Body of pancreas (tissue), 4 donors: ENCODE results near the gene KMT2C.

ENCODE experiments used
- POLR2A ChIP-seq, 3 donors: fragments of 450-650 bp; IDR thresholded peaks; one replicate each; pipeline ENCODE4 v1.6.1; 2016; ENCODE audit warnings: antibody characterized with exemption in 3 of 3, mild to moderate bottlenecking in 2 of 3
- TF ChIP-seq, protein P1 (sequence below), 7 experiments: fragments of 450-650 bp in 4 of 7; fragments of 200-600 bp in 3 of 7; sonication (generic) in 3 of 7; IDR thresholded peaks; one replicate each; pipeline ENCODE4 v1.5.1; 2016 to 2019; ENCODE audit warnings: antibody characterized with exemption in 7 of 7

DNA sequence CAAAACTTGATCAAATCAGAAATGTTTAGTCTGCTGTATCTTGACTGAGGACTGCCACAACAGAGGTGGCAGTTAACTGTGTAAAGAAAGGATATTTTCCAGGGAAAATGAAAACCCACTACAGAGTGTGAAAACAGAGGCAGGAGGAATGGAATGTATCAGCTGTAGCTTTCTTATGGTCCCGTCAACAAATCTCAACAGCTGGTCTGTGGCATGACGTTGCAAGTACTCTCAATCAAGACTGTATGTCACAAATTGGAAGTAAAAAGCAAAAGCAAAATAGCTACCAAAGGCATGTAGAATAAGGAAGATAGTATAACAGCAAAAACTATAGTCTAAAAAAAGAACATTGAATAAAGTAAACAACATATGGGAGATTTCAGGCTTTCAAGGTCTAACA lies 123.5 kb downstream of the KMT2C start:
- TF ChIP-seq, protein P1, sequence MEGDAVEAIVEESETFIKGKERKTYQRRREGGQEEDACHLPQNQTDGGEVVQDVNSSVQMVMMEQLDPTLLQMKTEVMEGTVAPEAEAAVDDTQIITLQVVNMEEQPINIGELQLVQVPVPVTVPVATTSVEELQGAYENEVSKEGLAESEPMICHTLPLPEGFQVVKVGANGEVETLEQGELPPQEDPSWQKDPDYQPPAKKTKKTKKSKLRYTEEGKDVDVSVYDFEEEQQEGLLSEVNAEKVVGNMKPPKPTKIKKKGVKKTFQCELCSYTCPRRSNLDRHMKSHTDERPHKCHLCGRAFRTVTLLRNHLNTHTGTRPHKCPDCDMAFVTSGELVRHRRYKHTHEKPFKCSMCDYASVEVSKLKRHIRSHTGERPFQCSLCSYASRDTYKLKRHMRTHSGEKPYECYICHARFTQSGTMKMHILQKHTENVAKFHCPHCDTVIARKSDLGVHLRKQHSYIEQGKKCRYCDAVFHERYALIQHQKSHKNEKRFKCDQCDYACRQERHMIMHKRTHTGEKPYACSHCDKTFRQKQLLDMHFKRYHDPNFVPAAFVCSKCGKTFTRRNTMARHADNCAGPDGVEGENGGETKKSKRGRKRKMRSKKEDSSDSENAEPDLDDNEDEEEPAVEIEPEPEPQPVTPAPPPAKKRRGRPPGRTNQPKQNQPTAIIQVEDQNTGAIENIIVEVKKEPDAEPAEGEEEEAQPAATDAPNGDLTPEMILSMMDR (IDR thresholded peaks at IDR 0.05), result no peak
- no peak for TF ChIP-seq POLR2A (IDR thresholded peaks at IDR 0.05)
